GM10266 (cell line): Measurements from ENCODE around the gene C17orf75.

Source experiments
- DNase-seq: peaks from one replicate; pipeline ENCODE4 v3.0.0; 2012; ENCODE audit errors: extremely low spot score
- CTCF ChIP-seq: IDR thresholded peaks from 2 replicates; pipeline ENCODE4 v1.5.1; 2012; ENCODE audit warnings: mild to moderate bottlenecking, low read depth; ENCODE audit not compliant: control insufficient read depth, insufficient read depth; ENCODE audit errors: missing control alignments

C17orf75 gene

GRCh38 chr17:32315171-32315570 lies 26.8 kb downstream of the C17orf75 start:
- DNase-seq: no peak
- TF ChIP-seq CTCF: no peak

- no peak for TF ChIP-seq CTCF
- DNase-seq: no peak
These were observed 27.3 kb downstream of the C17orf75 start for GRCh38 chr17:32314636-32315035.

- TF ChIP-seq CTCF: no peak
- DNase-seq: no peak
These were observed 30.9 kb downstream of the C17orf75 start for GRCh38 chr17:32311028-32311536.

- no peak for TF ChIP-seq CTCF
- DNase-seq: no peak
These were observed 34.3 kb downstream of the C17orf75 start for GRCh38 chr17:32307658-32308057.

GRCh38 chr17:32305049-32305448 lies 36.9 kb downstream of the C17orf75 start:
- no peak for DNase-seq
- no peak for TF ChIP-seq CTCF

- DNase-seq: no peak
- no peak for TF ChIP-seq CTCF
These were observed 38.1 kb downstream of the C17orf75 start for GRCh38 chr17:32303781-32304288.

GRCh38 chr17:32302860-32303649 lies 38.9 kb downstream of the C17orf75 start:
- TF ChIP-seq CTCF: no peak
- no peak for DNase-seq
